Stimulated activated CD4-positive, alpha-beta T cell treated with anti-CD3 and anti-CD28 coated beads, Interleukin-1b, Interleukin-23, amount 100 ng/mL, for 48 hours (primary cell): ENCODE measurements around the gene INF2.
"Not testable (repeated sequence)": the region's sequence is repeated elsewhere in the genome, so short reads cannot be mapped to it uniquely, and the experiment has no call there.

Experiments
- DNase-seq: peaks from one replicate; pipeline ENCODE4 v3.0.0-alpha.2; 2020

INF2 gene

GRCh38 chr14:104724407-104724980, 35.1 kb downstream of the INF2 start:
- no peak for DNase-seq

DNA sequence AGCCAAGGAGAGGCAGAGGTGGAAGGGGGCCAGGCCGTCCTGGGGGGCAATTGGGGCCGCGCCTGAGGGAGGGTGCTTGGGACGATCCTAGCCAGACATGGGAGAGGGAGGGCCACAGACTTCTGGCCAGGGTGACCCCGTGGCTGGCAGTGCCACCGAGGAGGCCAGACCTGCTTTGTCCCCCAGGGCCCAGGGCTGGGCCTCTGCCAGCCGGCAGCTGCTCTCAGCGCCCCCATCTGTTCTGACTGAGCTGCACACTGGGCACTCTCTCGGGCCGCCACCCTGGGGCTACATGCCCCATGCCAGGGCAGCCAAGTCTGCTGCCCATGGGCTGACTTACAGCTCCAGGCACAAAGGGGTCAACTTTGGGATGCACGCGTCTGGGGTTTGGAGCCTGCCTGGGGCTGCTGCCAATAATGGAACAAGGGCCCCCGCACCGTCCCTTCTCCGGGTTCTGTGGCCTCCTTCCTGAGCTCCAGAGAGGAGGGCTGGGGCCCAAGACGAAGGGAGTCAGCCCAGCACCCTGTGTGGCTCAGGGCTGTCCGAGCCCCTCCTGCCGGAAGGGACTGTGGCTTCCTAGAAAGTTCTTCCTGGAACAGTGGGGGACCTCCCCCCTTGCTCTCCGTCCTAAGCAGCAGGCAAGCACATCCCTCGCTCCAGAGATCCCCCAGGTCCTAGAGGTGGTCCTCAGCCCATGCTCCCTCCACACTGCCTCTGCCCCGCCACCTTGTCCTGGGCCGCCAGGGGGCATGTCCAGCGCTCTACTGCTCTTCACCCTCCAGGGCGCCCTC, 35.8 kb downstream of the INF2 start:
- no peak for DNase-seq

- no peak for DNase-seq
These were observed 36.5 kb downstream of the INF2 start for GRCh38 chr14:104725772-104726548.

DNA sequence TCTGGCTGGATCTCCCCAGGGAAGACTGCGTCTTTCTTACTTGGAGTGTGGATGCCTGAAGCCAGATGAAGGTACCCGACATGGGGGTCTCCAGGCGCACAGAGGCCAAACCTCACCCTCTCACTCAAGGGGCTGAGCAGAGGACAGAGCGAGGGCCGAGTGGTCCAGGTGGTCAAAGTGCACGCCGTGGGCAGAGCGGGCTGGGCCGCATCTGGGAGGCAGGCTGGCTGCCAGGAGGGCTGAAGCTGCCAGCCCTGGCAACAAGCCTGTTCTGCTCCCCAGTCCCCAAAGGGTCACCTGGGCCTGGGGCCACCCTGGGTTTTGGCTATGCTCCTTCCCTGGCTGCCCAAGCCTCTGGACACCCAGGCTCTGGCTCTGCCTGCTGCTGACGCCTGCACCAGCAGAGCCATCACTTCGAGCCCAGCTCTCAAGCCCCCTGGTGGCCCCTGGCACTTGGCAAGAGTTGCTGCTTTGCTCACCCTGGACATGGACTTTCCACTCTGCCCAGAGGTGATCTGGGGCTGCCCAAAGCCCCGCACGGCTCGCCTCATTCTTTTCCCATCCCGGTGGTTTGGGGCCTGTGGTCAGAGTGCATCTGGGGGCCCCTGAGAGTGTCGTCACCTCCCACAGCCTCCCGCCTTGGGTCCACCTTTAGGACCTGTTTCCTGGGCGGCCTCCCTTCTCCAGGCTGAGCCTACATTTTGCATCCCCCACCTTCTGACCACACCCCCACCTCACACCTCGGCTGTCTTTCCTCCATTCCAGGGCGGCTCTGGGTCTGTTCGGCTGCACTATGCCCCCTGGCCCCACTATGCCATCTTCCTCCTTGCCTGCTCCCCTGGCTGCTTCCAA, 37.4 kb downstream of the INF2 start:
- no peak for DNase-seq

DNA sequence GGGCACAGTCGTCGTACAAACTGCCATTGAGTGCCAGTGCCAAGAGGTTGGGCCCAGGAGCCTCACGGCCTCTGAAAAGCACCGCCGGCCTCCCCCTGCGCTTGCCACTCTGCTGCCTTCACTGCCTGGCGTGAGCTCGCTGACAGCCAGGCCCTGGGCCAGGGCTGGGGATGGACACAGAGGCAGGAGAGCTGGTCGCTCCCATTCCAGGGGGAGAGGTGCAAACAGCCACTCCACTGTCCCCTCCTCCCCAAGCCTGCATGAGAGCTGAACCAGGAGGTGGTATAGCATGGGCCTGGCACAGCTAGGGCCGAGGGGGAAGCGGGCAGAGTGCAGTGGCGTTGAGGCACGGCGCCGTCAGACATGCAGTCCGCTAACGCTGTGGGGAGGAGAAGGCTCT, 39.2 kb downstream of the INF2 start:
- DNase-seq: no peak

DNA sequence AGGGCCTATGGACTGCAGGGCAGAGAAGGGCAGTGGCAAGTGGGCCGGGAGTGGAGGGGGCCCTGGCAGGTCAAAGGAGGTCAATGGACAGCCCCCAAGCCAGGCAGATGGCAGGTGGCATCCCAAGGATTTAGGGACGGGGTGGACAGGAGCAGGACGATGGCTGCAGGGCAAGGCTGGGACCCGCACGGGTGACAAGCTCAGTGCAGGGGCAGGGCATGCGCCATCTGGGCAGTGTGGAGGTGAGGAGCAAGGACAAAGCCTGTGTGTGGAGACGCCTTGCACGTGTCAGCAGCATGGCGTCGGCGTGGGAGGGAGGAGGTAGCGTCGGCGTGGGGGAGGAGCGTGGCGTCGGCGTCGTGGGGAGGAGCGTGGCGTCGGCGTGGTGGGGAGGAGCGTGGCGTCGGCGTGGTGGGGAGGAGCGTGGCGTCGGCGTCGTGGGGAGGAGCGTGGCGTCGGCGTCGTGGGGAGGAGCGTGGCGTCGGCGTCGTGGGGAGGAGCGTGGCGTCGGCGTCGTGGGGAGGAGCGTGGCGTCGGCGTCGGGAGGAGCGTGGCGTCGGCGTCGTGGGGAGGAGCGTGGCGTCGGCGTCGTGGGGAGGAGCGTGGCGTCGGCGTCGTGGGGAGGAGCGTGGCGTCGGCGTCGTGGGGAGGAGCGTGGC, 39.9 kb downstream of the INF2 start:
- not testable (repeated sequence) for DNase-seq

DNA sequence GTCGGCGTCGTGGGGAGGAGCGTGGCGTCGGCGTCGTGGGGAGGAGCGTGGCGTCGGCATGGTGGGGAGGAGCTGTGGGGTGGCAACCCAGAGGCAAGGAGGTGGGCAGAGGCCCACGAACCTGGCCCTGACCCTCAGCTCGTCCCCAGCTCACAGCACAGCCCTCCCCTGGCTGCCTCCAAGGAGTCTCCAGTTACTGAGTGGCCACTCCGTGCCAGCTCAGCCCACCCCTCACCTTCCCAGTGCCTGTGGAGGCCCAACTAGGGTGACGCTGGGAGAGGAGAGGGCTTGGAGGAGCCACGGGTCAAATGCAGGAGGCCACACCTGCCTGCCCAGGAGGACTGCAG, 40.4 kb downstream of the INF2 start:
- DNase-seq: no peak

DNA sequence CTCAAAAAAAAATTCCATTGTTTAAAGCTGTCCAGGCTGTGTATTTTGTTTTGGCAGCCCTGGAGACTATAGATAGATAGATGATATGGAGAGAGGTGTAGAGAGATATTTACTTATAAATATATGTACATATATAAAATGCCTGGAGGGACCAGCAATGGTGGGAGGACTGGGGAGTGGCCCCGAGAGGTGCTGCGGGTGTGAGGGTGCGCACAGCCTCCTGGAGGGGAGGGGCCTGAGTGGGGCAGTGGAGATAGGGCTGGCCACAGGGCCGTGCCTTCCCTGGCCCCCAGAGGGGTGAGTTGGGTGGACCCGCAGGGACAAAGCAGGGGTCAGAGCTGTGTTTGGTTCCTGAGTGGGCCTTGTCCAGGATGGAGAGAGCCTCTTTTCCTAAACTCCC, 41.1 kb downstream of the INF2 start:
- no peak for DNase-seq

DNA sequence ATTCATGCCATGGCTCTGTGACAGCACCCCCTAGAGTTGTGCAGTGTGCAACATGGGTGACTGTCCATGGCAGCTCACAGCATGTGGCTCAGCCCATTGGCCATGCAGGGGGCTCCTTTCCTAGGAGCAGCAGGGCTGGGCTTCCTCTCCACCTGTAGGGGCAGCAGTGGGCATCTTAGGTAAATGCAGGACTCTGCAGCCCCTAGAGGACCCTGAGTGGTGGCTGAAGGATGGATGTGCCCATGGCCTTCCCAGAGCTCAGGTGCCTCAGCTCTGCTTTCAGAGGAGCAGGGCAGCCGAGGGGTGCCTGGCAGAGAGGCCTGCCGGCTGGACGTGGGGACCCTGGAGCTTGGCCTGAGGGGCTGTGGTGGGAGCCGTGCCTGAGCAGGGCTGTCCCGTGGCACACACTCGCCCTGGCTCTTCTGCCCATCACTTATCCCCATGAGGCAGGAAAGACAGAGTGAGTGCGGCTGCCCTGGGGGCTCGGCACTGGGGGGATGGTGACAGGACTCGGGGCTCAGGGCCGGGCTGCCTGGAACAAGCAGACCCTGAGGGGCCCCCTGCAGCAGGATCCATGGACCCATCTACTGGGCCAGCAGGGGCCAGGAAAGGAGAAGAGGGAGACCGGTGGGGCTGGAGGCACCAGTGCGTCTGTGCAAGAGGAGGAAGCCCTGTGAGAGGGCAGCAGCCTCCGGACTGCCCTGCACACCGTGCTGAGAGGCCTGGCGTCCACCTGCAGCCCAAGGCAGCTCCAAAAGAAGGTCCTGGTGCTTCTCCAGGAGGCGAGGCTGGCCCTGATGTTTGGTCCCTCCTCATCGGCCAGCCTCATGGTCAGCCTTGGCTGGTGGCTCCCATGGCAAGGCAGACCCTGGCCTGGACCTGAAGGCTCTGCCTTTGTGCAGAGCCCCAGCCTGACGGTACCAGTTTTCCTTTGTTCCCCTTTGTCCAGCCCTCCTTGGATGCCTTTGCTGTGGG, 42.2 kb downstream of the INF2 start:
- DNase-seq: no peak

DNA sequence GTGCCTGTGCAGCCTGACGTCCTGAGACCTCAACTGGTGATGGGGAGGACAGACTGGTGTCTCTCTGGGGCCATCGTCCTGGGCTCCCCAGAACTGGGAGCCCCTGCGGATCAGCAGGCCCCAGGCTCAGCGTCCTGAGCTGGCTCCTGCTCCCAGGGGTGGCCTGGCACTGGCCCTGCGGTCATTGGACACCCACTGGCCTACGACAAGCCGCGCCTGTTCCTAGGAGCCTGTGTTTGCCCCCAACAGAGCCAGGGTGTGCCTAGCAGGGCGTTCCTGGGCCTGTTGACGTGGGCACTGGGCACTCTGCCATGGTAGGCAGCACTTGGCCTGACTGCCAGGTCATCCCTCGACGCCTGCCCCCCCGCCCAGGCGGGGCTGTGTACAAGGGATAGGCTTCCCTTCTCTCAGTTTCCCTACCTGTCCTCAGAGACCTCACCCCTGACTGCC, 43.0 kb downstream of the INF2 start:
- DNase-seq: no peak

GRCh38 chr14:104732931-104733681, 43.7 kb downstream of the INF2 start:
- no peak for DNase-seq

DNA sequence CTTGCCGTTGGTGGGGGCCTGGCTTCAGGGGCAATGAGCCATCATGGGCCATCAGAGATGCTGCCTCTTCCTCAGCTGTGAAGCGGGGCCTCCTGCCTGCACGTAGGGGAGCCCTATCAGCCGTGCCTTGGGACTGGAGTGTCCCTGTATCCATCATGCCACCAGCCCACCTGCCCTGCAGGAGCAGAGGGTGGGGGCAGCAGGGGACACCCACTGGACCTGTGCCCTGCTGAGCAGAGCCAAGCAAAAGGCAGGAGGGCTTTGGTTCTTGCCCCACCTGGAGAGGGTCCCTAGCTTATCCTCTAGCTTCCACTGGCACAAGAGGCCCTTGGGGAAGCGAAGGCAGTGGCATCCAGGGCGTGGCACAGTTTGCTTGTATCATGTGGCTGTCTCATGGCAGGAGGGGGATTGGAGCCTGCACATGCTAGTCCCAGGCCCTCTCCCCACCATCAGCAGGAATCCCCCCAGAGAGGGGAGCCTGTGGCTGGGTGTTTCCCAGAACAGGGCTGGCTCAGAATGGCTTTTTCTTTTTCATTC, 44.7 kb downstream of the INF2 start:
- DNase-seq: no peak

DNA sequence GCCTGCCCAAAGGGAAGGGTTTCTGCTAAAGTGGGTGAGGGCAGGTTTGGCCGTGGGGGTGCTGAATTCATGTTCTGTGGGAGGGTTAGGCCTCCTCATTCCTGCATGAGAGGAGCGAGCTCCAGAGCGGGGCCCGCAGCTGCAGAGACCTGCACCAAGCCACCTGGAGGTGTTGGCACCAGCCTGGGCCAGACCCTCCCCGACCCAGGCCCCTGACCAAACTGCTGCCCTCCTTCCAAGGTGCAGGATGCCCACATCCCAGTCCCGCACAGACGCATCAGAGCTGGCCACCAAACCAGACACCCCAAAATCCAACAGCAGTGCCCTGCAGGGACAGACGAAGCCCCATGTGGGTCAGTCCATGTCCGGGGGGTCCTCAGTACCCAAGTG, 45.2 kb downstream of the INF2 start:
- DNase-seq: no peak

DNA sequence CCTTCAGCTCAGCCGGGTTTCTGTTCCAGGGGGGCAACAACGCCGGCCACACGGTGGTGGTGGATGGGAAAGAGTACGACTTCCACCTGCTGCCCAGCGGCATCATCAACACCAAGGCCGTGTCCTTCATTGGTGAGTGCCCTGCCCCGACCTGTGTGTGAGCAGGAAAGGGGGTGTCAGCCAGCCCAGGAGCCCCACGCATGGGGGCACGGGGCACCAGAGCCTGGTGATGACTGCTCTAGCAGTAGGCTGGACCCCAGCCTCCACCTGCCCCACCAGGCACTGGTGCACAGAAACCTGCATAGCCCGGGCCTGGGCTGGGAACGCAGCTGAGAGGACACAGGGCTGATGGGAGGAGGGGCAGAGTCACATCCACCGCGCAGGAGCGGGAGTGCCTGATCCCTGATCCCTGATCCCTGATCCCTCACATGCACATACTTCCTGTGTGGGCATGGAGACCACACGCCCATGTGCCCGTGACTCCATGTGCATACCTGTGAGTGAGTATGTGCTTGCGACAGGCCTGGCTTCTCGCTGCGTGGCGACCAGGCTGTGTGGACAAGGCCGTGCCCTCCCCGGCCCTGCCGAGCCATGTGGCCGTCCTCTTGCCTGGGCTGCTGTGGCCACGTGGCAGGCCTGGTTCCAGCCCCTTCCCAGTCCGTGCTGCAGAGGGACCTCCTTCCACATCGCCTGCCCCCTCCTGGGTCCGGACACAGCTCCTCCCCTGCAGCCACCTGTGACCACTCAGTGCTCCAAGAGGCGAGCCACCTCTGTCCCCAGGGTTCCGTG, 45.8 kb downstream of the INF2 start:
- DNase-seq: no peak

- DNase-seq: no peak
These were observed 46.6 kb downstream of the INF2 start for GRCh38 chr14:104735830-104736642.

GRCh38 chr14:104738375-104739019, 49.1 kb downstream of the INF2 start:
- DNase-seq: no peak

DNA sequence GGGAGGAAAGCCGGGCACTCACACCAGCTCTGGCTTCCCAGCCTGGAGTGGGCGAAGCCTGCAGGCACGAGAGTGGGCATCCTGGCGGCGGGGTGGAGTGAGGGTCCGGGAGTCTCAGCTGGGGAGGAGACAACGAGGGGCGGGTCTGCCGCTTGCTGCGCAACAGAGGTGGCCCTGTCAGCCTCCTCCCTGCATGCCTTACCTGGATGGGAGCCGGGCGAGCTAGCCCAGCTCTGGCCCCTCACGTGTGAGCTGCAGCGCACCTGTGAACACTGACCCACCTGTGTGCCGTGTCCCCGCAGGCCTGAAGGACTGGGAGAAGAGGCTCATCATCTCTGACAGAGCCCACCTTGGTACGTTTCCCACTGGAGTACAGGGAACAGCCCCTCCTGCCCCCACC, 49.6 kb downstream of the INF2 start:
- DNase-seq: no peak
